Endometrial microvascular endothelial cells (primary cell): ENCODE measurements around the gene CCL4. TPM values are rescaled to one million over a fixed set of nuclear protein-coding genes. Genes with fewer than 3 reads are reported as not detected.
"Not testable (repeated sequence)": the region's sequence is repeated elsewhere in the genome, so short reads cannot be mapped to it uniquely, and the experiment has no call there.

Source experiments
- in situ Hi-C: cut with HindIII; loops from 2 replicates; pipeline ENCODE4 v1.10.0; 2017; ENCODE audit warnings: low sequenced_read_pairs, low pct_unique_long_range_greater_than_20kb; ENCODE audit errors: inconsistent ontology term
- total RNA-seq: library from RNA; depleted of rRNA; stranded (reverse); fragments of >200 nt; gene quantifications from one replicate; pipeline ENCODE4 v1.2.3, GENCODE V29; 2015; ENCODE audit errors: inconsistent ontology term

The CCL4 gene
- total RNA-seq: not detected

DNA sequence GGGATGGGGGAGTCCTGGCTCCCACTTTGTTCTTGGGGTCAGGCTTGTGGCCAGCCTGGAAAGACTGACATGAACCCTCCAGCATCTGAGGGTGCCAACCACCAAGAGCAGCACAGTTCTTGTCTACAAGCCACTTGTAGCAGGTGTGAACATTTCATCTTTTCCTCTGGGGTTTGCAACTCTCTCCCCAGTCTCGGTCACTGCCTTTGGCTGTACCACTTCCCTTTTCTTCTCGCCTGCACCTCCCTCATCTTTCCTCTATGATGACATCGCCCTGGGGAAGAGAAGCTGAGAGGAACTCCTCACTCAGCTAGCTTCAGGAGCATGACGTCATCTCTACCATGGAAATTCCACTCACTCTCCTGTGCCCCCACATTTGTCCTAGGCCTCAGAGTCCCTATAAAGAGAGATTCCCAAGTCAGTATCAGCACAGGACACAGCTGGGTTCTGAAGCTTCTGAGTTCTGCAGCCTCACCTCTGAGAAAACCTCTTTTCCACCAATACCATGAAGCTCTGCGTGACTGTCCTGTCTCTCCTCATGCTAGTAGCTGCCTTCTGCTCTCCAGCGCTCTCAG, at the start of gene CCL4:
Gene CCL4 (plus strand): TSS at position 427 of the 575 bp plus-strand sequence. CDS start 79 bp downstream, at position 506.
- in situ Hi-C loops: not testable (repeated sequence)

GRCh38 chr17:36055171-36055570, 48.5 kb upstream of the CCL4 start:
- in situ Hi-C loops: no loop called here

- in situ Hi-C loops: no loop called here
Observed at GRCh38 chr17:36055921-36056520, 47.6 kb upstream of the CCL4 start.

- in situ Hi-C loops: no loop called here
Observed at GRCh38 chr17:36057911-36058310, 45.7 kb upstream of the CCL4 start.

DNA sequence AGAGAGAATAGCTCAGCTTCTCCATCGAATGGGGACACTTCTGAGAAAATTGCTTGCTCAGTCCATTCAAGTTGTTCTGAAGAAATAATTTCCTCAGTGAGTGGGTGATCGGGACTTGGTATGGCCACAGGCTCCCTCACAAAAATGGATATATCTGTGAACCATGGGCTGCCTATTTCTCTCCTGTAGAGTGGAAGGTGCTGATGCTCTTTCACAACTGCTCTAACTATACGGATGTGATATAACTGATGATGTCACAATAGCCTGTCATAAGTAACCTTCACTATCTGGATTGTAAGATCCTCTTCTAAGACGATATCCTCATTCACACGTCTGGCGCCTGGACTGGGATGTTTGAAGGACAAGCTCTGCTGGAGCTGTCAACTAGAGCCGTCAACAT, 44.2 kb upstream of the CCL4 start:
- in situ Hi-C loops: no loop called here

GRCh38 chr17:36060816-36061215, 42.8 kb upstream of the CCL4 start:
- in situ Hi-C loops: no loop called here

DNA sequence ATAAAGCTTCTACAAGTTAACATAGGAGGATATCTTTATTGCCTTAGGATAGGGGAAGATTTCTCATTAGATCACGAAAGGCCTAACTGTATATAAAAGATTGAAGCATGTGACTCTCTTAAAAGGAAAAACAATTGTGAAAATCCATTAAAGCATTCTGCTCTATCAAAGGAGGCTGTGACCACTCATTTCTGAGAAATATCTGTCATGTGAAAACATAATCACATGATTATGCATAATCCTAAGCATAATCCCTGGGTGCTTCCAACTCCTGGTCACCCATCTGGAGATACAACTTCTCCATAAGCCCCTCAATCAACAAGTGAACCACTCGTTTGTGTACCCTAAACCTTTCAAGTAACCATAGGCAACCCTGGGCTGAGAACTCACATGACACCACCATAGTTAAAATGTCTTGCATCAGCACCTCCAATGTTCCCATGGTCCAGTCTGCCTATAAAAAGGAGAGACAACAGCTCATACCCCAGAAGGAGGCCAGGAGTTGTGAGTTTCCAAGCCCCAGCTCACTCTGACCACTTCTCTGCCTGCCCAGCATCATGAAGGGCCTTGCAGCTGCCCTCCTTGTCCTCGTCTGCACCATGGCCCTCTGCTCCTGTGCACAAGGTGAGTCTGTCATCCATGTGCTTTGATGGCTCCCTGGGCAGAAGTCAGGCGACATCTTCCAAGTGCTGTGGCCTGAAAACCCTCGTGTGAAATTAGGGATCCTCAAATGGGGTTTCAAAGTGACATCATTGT, 39.7 kb upstream of the CCL4 start, which contains the start of gene CCL18:
Gene CCL18 (plus strand): TSS at position 487 of the 756 bp plus-strand sequence. CDS start 71 bp downstream, at position 558.
- in situ Hi-C loops: no loop called here

GRCh38 chr17:36066365-36066985, 37.2 kb upstream of the CCL4 start:
- in situ Hi-C loops: no loop called here

DNA sequence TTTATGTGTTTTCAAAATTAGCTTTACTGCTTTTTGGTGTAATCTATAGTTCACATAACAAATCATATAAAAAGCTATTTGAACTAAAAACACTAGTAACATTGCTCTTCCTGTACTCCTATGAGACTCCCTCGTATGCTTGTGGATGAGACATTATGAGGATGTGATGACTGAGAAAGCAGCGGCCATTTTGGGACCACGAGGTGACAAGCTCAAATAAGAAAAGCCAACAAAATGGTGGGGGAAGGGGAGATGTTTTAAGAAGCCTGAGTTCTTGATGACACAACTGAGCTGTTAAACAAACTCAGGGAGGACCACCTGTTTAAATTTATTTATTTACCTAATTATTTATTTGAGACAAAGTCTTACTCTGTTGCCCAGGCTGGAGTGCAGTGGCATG, 35.1 kb upstream of the CCL4 start:
- in situ Hi-C loops: no loop called here

DNA sequence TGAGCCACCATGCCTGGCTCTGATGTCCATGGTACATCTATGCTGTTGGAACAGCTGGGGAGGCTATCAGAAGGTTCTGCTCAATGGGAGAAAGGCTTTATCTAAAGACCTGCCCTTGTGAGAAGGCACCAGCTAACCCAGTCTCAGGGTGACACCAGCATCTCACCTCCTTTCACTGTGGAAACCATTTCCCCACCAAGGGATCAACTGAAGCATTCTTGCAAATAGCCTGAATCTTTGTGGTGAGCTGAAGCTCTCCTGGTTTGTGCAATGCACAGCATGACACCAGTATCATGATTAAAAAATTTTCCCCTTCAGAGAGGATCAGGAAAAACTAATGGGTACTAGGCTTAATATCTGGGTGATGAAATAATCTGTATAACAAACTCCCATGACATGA, 34.5 kb upstream of the CCL4 start:
- in situ Hi-C loops: no loop called here

DNA sequence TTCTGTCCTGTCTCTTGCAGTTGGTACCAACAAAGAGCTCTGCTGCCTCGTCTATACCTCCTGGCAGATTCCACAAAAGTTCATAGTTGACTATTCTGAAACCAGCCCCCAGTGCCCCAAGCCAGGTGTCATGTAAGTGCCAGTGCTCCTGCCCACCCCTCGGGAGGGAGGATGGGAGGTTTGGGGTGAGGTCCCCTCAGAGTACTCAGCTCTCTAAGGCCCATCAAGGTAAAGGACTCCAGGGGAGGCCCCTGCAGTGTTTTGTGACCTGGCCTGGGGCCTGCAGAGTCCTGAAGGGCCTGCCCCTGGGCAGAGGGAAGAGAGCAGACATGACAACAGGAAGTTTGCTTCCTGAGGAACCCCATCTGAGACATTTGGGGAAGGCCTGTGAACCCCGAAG, 33.2 kb upstream of the CCL4 start:
- in situ Hi-C loops: no loop called here

GRCh38 chr17:36071751-36072150, 31.9 kb upstream of the CCL4 start:
- in situ Hi-C loops: no loop called here

DNA sequence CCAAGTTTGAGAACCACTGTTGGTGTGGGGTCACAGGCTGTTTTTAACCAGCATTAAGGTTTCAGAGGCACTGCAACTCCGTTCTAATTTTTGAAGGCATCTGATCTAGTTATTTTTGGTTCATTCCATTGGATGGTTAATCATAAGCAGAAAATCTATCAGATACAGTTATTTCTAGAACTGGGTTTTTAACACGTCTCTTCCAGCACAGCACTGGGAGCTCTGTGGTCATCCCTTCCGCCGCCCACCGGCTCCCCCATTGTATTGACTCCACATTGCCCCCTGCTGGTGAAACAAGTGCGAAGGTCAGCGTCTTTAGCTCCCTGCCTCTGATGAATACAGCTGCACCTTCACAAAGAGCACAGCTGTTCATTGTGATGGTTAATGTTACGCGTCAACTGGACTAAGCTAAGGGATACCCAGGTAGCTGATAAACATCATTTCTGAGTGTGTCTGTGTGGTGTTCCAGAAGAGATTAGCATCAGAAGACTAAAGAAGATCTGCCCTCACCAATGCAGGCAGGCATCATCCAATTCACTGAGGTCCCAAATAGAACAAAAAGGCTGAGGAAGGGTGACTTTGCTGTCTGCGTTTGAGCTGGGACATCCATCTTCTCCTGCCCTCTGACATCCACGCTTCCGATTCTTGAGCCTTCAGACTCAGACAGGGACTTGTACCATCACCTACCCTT, 31.1 kb upstream of the CCL4 start:
- in situ Hi-C loops: no loop called here

GRCh38 chr17:36074365-36074764, 29.3 kb upstream of the CCL4 start:
- in situ Hi-C loops: no loop called here

DNA sequence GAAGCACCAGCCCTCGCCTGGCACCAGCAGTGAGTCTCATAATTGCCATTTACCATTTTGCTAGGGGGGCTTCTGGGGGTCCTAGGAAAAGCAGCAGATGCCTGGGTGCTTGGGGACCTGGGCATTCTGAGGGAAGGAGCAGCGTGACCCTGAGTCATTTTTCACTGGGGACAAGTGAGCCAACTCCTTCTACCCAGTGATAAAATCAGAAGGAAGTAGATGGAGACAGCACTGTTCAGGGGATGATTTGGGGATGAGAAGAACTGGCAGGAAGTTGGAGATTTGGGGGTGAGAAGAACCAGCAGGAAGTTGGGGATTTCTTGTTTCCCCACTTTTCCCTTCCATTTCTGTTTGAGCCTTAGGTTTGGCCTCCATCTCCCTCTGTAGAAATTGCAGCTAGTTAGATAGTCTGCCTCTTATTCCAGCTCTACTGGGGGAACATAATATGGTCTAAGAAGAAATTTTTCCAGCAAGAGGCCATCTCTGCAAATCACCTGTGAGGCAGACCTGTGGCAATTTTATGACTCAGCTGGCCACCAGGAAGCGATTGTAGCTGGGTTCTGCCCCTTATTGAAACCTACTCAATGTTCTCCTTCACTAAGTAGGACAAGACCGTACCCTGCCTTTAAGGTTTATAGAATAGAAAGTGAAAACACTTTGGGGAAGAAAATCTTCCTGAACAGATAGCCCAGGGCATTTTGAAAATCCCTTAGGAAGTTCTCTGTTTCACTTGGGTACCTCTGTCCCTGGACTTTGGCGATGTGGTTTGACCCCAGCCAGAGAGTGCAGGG, 21.8 kb upstream of the CCL4 start:
- in situ Hi-C loops: not testable (repeated sequence)

DNA sequence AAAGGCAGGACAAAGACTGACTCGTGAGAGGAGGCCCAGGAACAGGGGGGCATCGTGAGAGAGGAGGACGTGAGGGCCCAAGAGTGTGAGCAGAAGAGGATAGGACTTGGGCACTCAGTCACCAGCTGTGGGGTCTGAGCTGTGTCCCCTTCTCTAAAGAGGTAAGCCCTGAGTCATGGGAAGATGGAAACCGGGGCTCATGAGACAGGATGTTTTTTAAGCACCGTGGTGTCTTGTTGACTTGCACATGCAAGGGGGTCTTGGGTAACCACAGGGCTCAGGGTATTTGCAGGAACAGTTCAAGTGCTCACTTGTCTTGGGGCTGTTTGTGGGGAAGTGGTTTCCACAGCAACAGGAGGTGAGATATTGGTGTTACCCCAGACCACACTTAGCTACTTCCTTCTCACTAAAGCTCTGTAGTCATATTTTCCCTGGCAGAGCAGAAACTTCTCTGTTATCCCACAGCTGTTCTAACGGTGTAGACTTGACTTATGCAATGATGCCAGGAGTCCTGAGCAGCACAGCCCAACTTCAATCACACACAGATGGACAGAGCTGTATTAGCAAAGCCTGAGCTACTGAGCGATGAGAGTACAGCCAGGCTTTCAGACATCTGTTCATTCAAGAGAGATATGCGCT, 21.0 kb upstream of the CCL4 start:
- in situ Hi-C loops: not testable (repeated sequence)

GRCh38 chr17:36083691-36084090, 19.9 kb upstream of the CCL4 start:
- in situ Hi-C loops: not testable (repeated sequence)

DNA sequence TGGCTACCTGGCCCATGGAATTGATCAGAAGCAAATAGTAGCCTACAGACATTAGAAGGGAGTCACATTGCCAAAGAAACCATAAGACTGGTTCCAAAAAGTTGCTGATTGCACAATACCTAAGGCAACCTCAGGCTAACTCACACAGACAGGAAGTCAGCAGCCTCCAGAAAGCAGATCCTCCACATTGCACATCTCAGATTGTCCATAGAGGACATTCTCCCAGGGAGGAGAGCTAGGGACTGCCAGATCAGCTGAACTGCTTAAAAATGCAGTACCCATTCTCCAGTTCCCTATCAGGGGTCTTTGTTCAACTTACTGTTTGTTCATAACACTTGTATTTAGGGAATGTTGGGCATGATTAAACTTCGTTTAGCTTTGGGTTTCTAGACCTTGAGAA, 17.9 kb upstream of the CCL4 start:
- in situ Hi-C loops: no loop called here
